Measurements from ENCODE around the gene RAI14.

RAI14 gene

GRCh38 chr5:34682926-34683623, 26.9 kb downstream of the RAI14 start:
- ChIA-PET CTCF (no interaction called here), POLR2A (interaction anchor here (0.8 kb wide), 1 partner anchor 28 kb away, joined by 3 read pairs; no protein-coding TSS in a partner anchor)
- no peak for TF ChIP-seq TARDBP (IDR thresholded peaks at IDR 0.05)
- no peak for TF ChIP-seq CTBP1 (IDR thresholded peaks at IDR 0.05; ENCODE audit: borderline replicate concordance)
- no peak for TF ChIP-seq SUZ12 (IDR thresholded peaks at IDR 0.05)
- no peak for TF ChIP-seq NFRKB (IDR thresholded peaks at IDR 0.05)
- TF ChIP-seq PKNOX1 (IDR thresholded peaks at IDR 0.05): no peak
- TF ChIP-seq HDGF (IDR thresholded peaks at IDR 0.05; ENCODE audit: borderline replicate concordance): no peak
- TF ChIP-seq BHLHE40 (IDR thresholded peaks at IDR 0.05; ENCODE audit: borderline replicate concordance): no peak
- TF ChIP-seq ELF4 (IDR thresholded peaks at IDR 0.05): no peak
- TF ChIP-seq LEF1 (IDR thresholded peaks at IDR 0.05; ENCODE audit: borderline replicate concordance): no peak
- no peak for TF ChIP-seq ZNF384 (IDR thresholded peaks at IDR 0.05)
- no peak for TF ChIP-seq FOXK2 (IDR thresholded peaks at IDR 0.05)
- no peak for TF ChIP-seq L3MBTL2 (conservative IDR thresholded peaks at IDR 0.05)
- no peak for TF ChIP-seq ARNT (IDR thresholded peaks at IDR 0.05)
- TF ChIP-seq FOXA1 (IDR thresholded peaks at IDR 0.05): no peak
- no peak for TF ChIP-seq FOXM1 (IDR thresholded peaks at IDR 0.05; ENCODE audit: borderline replicate concordance)
- no peak for TF ChIP-seq SP1 (IDR thresholded peaks at IDR 0.05)
- no peak for DNase-seq (ENCODE audit: extremely low spot score)

GRCh38 chr5:34684281-34684979, 28.3 kb downstream of the RAI14 start:
- POLR2A ChIA-PET: interaction anchor here (1.1 kb wide), 1 partner anchor 28 kb away, joined by 3 read pairs; the partner anchor contains the start of gene RAI14
- CTCF ChIA-PET: interaction anchor here (0.6 to 1.0 kb wide), 3 partner anchors 11 to 1234 kb away, joined by 3 to 4 read pairs (median 4); no protein-coding TSS in a partner anchor
- DNase-seq (ENCODE audit: extremely low spot score): peak; percentile 40

GRCh38 chr5:34684980-34685352, 28.8 kb downstream of the RAI14 start:
- DNase-seq (ENCODE audit: extremely low spot score): no peak
- no peak for TF ChIP-seq TARDBP (IDR thresholded peaks at IDR 0.05)
- no peak for TF ChIP-seq FOXA1 (IDR thresholded peaks at IDR 0.05)
- TF ChIP-seq ARNT (IDR thresholded peaks at IDR 0.05): no peak
- no peak for TF ChIP-seq FOXK2 (IDR thresholded peaks at IDR 0.05)
- TF ChIP-seq NFRKB (IDR thresholded peaks at IDR 0.05): no peak
- TF ChIP-seq ZNF384 (IDR thresholded peaks at IDR 0.05): no peak
- TF ChIP-seq CTBP1 (IDR thresholded peaks at IDR 0.05; ENCODE audit: borderline replicate concordance): no peak
- no peak for TF ChIP-seq SP1 (IDR thresholded peaks at IDR 0.05)
- no peak for TF ChIP-seq LEF1 (IDR thresholded peaks at IDR 0.05; ENCODE audit: borderline replicate concordance)
- TF ChIP-seq ELF4 (IDR thresholded peaks at IDR 0.05): no peak
- TF ChIP-seq HDGF (IDR thresholded peaks at IDR 0.05; ENCODE audit: borderline replicate concordance): no peak
- TF ChIP-seq FOXM1 (IDR thresholded peaks at IDR 0.05; ENCODE audit: borderline replicate concordance): no peak
- TF ChIP-seq BHLHE40 (IDR thresholded peaks at IDR 0.05; ENCODE audit: borderline replicate concordance): no peak
- no peak for TF ChIP-seq SUZ12 (IDR thresholded peaks at IDR 0.05)
- TF ChIP-seq PKNOX1 (IDR thresholded peaks at IDR 0.05): no peak
- ChIA-PET CTCF (interaction anchor here (0.6 to 1.0 kb wide), 3 partner anchors 10 to 1234 kb away, joined by 3 to 4 read pairs (median 4); no protein-coding TSS in a partner anchor), POLR2A (interaction anchor here (1.1 kb wide), 1 partner anchor 29 kb away, joined by 3 read pairs; the partner anchor contains the start of gene RAI14)

More at GRCh38 chr5:34684281-34684979, 28.3 kb downstream of the RAI14 start:
- TF ChIP-seq PKNOX1 (IDR thresholded peaks at IDR 0.05) (peak; percentile 94), LEF1 (IDR thresholded peaks at IDR 0.05; ENCODE audit: borderline replicate concordance) (no peak), FOXM1 (IDR thresholded peaks at IDR 0.05; ENCODE audit: borderline replicate concordance) (no peak), ARNT (IDR thresholded peaks at IDR 0.05) (peak; percentile 56; the same call in 1 of the 2 replicates)

- no peak for TF ChIP-seq SUZ12 (IDR thresholded peaks at IDR 0.05)
- TF ChIP-seq ZNF384 (IDR thresholded peaks at IDR 0.05): no peak
- no peak for TF ChIP-seq FOXK2 (IDR thresholded peaks at IDR 0.05)
- TF ChIP-seq FOXM1 (IDR thresholded peaks at IDR 0.05; ENCODE audit: borderline replicate concordance): no peak
- TF ChIP-seq FOXA1 (IDR thresholded peaks at IDR 0.05): no peak
- no peak for TF ChIP-seq L3MBTL2 (conservative IDR thresholded peaks at IDR 0.05)
- TF ChIP-seq NFRKB (IDR thresholded peaks at IDR 0.05): no peak
- TF ChIP-seq LEF1 (IDR thresholded peaks at IDR 0.05; ENCODE audit: borderline replicate concordance): no peak
- no peak for TF ChIP-seq HDGF (IDR thresholded peaks at IDR 0.05; ENCODE audit: borderline replicate concordance)
- no peak for TF ChIP-seq TARDBP (IDR thresholded peaks at IDR 0.05)
- no peak for TF ChIP-seq CTBP1 (IDR thresholded peaks at IDR 0.05; ENCODE audit: borderline replicate concordance)
- no peak for TF ChIP-seq ARNT (IDR thresholded peaks at IDR 0.05)
- TF ChIP-seq ELF4 (IDR thresholded peaks at IDR 0.05): no peak
- no peak for TF ChIP-seq PKNOX1 (IDR thresholded peaks at IDR 0.05)
- no peak for TF ChIP-seq SP1 (IDR thresholded peaks at IDR 0.05)
- no peak for TF ChIP-seq BHLHE40 (IDR thresholded peaks at IDR 0.05; ENCODE audit: borderline replicate concordance)
- CTCF ChIA-PET: interaction anchor here (0.6 to 1.9 kb wide), 3 partner anchors 9 to 1235 kb away, joined by 4 to 5 read pairs (median 4); no protein-coding TSS in a partner anchor
- POLR2A ChIA-PET: interaction anchor here (1.1 to 3.5 kb wide), 2 partner anchors 29 to 229 kb away, joined by 3 to 17 read pairs; partner anchors contain the start of genes BRIX1, RAD1 and RAI14
- no peak for DNase-seq (ENCODE audit: extremely low spot score)
Observed at GRCh38 chr5:34685485-34686165, 29.5 kb downstream of the RAI14 start.

All from HEK293T (cell line).